OCI-LY1 (cell line): Measurements from ENCODE around the gene IGSF9B.

Experiments used
- H2AFZ ChIP-seq: fragments of 200-600 bp; sonication (generic), shearing (Covaris generic); 2 replicates; pipeline ENCODE4 v1.6.0; 2014; ENCODE audit warnings: antibody characterized with exemption, mild to moderate bottlenecking, low read length
- H3F3A ChIP-seq: fragments of 200-600 bp; sonication (generic), shearing (Covaris generic); 2 replicates; pipeline ENCODE4 v1.6.0; 2014; ENCODE audit warnings: mild to moderate bottlenecking, antibody characterized with exemption, low read length, moderate library complexity; ENCODE audit not compliant: insufficient read depth
- H3K27ac ChIP-seq: fragments of 200-600 bp; sonication (generic); 2 replicates; pipeline ENCODE4 v1.5.1; 2014; ENCODE audit warnings: low read length, mixed run types, mild to moderate bottlenecking, low read depth; ENCODE audit not compliant: poor library complexity, severe bottlenecking
- H3K27me3 ChIP-seq: fragments of 200-600 bp; sonication (generic); 2 replicates; pipeline ENCODE4 v1.6.0; 2014; ENCODE audit warnings: antibody characterized with exemption, mild to moderate bottlenecking, low read length, moderate library complexity; ENCODE audit not compliant: insufficient read depth
- H3K36me3 ChIP-seq: fragments of 200-600 bp; sonication (generic); 2 replicates; pipeline ENCODE4 v1.6.1; 2014; ENCODE audit warnings: mild to moderate bottlenecking, antibody characterized with exemption, low read length, moderate library complexity, mixed read lengths; ENCODE audit not compliant: insufficient read depth
- H3K4me1 ChIP-seq: fragments of 200-600 bp; sonication (generic); 2 replicates; pipeline ENCODE4 v1.5.1; 2014; ENCODE audit warnings: mild to moderate bottlenecking, low read length, moderate library complexity; ENCODE audit not compliant: insufficient read depth, severe bottlenecking
- H3K4me2 ChIP-seq: fragments of 200-600 bp; sonication (generic), shearing (Covaris generic); 2 replicates; pipeline ENCODE4 v1.6.1; 2014; ENCODE audit warnings: low read length
- H3K4me3 ChIP-seq: fragments of 200-600 bp; sonication (generic); 2 replicates; pipeline ENCODE4 v1.5.1; 2014; ENCODE audit warnings: low read length, low read depth, mild to moderate bottlenecking, mixed read lengths; ENCODE audit not compliant: poor library complexity, severe bottlenecking
- H3K79me2 ChIP-seq: fragments of 200-600 bp; shearing (Covaris generic); 2 replicates; pipeline ENCODE4 v1.6.1; 2016; ENCODE audit warnings: mixed run types, low read length, mixed read lengths; ENCODE audit not compliant: insufficient read depth
- H3K9ac ChIP-seq: fragments of 200-600 bp; sonication (generic), shearing (Covaris generic); 2 replicates; pipeline ENCODE4 v1.6.1; 2014; ENCODE audit warnings: mild to moderate bottlenecking, low read length, mixed read lengths
- H3K9me2 ChIP-seq: fragments of 200-600 bp; sonication (generic), shearing (Covaris generic); 2 replicates; pipeline ENCODE4 v1.6.1; 2014; ENCODE audit warnings: low read depth, mild to moderate bottlenecking, low read length, mixed read lengths
- H3K9me3 ChIP-seq: fragments of 200-600 bp; shearing (Covaris generic); 2 replicates; pipeline ENCODE4 v1.6.1; 2014; ENCODE audit warnings: low read length, mixed read lengths
- H4K20me1 ChIP-seq: fragments of 200-600 bp; sonication (generic), shearing (Covaris generic); 2 replicates; pipeline ENCODE4 v1.6.0; 2016; ENCODE audit warnings: mild to moderate bottlenecking, low read length; ENCODE audit not compliant: insufficient read depth
- EZH2 ChIP-seq: fragments of 200-600 bp; sonication (generic), shearing (Covaris generic); IDR thresholded peaks from 2 replicates; pipeline ENCODE4 v1.8.0; 2017; ENCODE audit warnings: borderline replicate concordance, mixed run types, mild to moderate bottlenecking, antibody characterized with exemption, low read length, moderate library complexity, mixed read lengths
- TF ChIP-seq, protein P1 (sequence below): fragments of 200-600 bp; sonication (generic), shearing (Covaris generic); IDR thresholded peaks from 2 replicates; pipeline ENCODE4 v1.5.1; 2017; ENCODE audit warnings: mild to moderate bottlenecking, antibody characterized with exemption, low read length, moderate library complexity, mixed read lengths

The IGSF9B gene

GRCh38 chr11:133942577-133942976 is 14.2 kb downstream of the IGSF9B start:
- Histone ChIP-seq H3K4me2 (no peak overlapping the region), H4K20me1 (no peaks in the 10 kb centered on the region), H3K79me2 (no peaks in the 10 kb centered on the region), H3K27ac (no peak overlapping the region), H3F3A (no peaks in the 10 kb centered on the region), H3K9ac (no peak overlapping the region), H3K4me1 (no peaks in the 10 kb centered on the region), H3K4me3 (no peak overlapping the region), H3K9me2 (no peaks in the 10 kb centered on the region), H3K9me3 (no peaks in the 10 kb centered on the region), H3K36me3 (no peaks in the 10 kb centered on the region), H2AFZ (no peak overlapping the region), H3K27me3 (no peaks in the 10 kb centered on the region)
- TF ChIP-seq, protein P1, sequence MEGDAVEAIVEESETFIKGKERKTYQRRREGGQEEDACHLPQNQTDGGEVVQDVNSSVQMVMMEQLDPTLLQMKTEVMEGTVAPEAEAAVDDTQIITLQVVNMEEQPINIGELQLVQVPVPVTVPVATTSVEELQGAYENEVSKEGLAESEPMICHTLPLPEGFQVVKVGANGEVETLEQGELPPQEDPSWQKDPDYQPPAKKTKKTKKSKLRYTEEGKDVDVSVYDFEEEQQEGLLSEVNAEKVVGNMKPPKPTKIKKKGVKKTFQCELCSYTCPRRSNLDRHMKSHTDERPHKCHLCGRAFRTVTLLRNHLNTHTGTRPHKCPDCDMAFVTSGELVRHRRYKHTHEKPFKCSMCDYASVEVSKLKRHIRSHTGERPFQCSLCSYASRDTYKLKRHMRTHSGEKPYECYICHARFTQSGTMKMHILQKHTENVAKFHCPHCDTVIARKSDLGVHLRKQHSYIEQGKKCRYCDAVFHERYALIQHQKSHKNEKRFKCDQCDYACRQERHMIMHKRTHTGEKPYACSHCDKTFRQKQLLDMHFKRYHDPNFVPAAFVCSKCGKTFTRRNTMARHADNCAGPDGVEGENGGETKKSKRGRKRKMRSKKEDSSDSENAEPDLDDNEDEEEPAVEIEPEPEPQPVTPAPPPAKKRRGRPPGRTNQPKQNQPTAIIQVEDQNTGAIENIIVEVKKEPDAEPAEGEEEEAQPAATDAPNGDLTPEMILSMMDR = no peak
- no peak for TF ChIP-seq EZH2

- TF ChIP-seq, protein P1 = no peak
- TF ChIP-seq EZH2 = no peak
- H3K4me2 ChIP-seq = no peak overlapping the region
- no peak overlapping the region for H3K27ac ChIP-seq
- H3K4me3 ChIP-seq = no peak overlapping the region
- no peaks in the 10 kb centered on the region for H3F3A ChIP-seq
- H3K27me3 ChIP-seq = no peaks in the 10 kb centered on the region
- H2AFZ ChIP-seq = no peak overlapping the region
- no peaks in the 10 kb centered on the region for H3K36me3 ChIP-seq
- no peak overlapping the region for H3K9ac ChIP-seq
- H3K79me2 ChIP-seq = no peaks in the 10 kb centered on the region
- no peaks in the 10 kb centered on the region for H3K4me1 ChIP-seq
- H3K9me3 ChIP-seq = no peaks in the 10 kb centered on the region
- H4K20me1 ChIP-seq = no peaks in the 10 kb centered on the region
- H3K9me2 ChIP-seq = no peaks in the 10 kb centered on the region
Observed at GRCh38 chr11:133941546-133941945, 15.2 kb downstream of the IGSF9B start.

- TF ChIP-seq EZH2 = no peak
- TF ChIP-seq, protein P1 = no peak
- H3K4me2 ChIP-seq = no peak overlapping the region
Observed at GRCh38 chr11:133940034-133940433, 16.7 kb downstream of the IGSF9B start.

More at GRCh38 chr11:133940034-133940433, 16.7 kb downstream of the IGSF9B start:
- Histone ChIP-seq H3K27me3 (no peaks in the 10 kb centered on the region), H3F3A (no peaks in the 10 kb centered on the region), H3K4me1 (no peaks in the 10 kb centered on the region), H2AFZ (no peak overlapping the region), H4K20me1 (no peaks in the 10 kb centered on the region), H3K9me3 (no peaks in the 10 kb centered on the region), H3K9ac (no peak overlapping the region), H3K27ac (no peak overlapping the region), H3K36me3 (no peaks in the 10 kb centered on the region), H3K79me2 (no peaks in the 10 kb centered on the region), H3K4me3 (no peak overlapping the region), H3K9me2 (no peaks in the 10 kb centered on the region)
